Adipose tissue (tissue), 3 donors: ENCODE data around the gene EFHC2. TPM values are rescaled to one million over a fixed set of nuclear protein-coding genes. Genes with fewer than 3 reads are reported as not detected.

Experiments used
- H3K27ac ChIP-seq: one replicate; pipeline ENCODE4 v1.5.1; 2013; ENCODE audit warnings: low read depth, low read length
- WGBS, 3 donors: extraction: QIAGEN DNeasy Blood & Tissue Kit; methylation state at CpG; one replicate each; pipeline ENCODE4 v1.1.7; 2013; 5-methylcytosine and 5-hydroxymethylcytosine counted together
- polyA plus RNA-seq, 3 donors: library from polyadenylated mRNA; stranded (reverse); fragments of 200-250 nt; gene quantifications; one replicate each; pipeline ENCODE4 v1.2.3, GENCODE V29; 2013
- donor health status: healthy with polysubstance abuse.
- donor health status: Bipolar disorder and iron deficiency.
- donor health status: healthy.

Gene EFHC2
- polyA plus RNA-seq, 3 donors, result 0.15 to 0.67 (median 0.53) TPM

DNA sequence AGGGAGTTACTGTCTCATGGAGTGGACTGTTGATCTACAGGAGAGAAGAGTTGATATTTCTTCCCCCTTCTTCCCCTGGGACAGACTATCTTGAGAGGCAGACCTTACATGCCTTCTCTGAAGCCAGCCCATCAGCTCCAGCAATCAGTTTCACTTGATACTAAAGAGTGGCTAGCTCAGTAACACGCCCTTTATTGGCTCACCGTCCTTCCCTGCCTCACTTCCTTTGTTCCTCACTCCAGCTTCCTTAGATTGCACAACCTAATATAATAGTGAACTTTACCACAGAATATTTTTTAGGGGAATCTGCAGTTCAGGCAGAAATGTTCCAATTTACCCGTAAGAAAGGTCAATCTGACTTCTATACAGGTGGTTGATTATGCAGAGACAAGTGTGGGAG lies 242.2 kb downstream of the EFHC2 start:
- WGBS, 3 donors, result 50 to 72% (median 69%) methylated on average over 3 of the region's 3 CpGs
- no peak overlapping the region for H3K27ac ChIP-seq

DNA sequence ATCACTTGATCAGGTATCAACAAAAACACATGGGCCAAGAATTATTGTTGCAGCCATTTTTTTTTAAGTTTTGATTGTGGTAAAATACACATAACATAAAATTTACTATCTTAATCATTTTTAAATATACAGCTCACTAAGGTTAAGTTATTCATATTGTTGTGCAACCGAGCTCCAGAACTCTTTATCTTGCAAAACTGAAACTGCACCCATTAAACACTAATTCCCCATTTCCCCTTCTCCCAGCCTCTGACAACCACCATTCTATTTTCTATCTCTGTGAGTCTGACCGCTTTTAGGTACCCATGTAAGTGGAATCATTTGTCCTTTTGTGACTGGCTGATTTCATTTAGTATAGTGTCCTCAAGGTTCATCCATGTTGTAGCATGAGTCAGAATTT lies 244.1 kb downstream of the EFHC2 start:
- WGBS, 3 donors, result 74 to 80% (median 76%) methylated on average over 2 of the region's 2 CpGs
- H3K27ac ChIP-seq, result no peak overlapping the region

Other genes with a start within 250 kb of the EFHC2 start
- gene FUNDC1, start 199.2 kb upstream of the EFHC2 start, polyA plus RNA-seq, result 10 to 100 TPM in 2 of 3 donors, 1 to 10 TPM in 1; 6.1 to 18.1 (median 11.0) TPM